NCI-H226 (cell line): ENCODE measurements around the gene LAMC3.
"Not testable (repeated sequence)": the region's sequence is repeated elsewhere in the genome, so short reads cannot be mapped to it uniquely, and the experiment has no call there.

Experiments used
- DNase-seq: peaks from one replicate; pipeline ENCODE4 v3.0.0-alpha.2; 2015

The LAMC3 gene

DNA sequence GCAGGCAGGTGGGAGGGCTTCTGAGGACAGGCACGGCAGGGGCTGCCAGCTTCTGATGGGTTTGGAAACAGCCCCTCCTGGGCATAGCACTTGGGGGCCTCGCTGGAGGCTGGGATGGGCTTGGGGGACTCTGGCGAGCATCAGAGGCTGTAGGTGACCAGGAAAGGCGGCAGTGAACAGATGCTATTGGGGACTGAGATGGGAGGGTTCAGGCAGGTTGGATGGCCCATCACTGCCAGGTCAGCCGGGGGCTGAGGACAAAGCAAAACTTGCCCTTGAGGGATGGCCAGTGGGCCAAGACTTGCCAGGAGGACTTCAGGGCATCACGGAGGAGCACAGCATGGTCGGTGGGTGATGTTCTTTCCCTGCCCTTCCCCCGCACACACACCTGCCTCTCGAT is 94.0 kb downstream of the LAMC3 start:
- DNase-seq, result no peak

DNA sequence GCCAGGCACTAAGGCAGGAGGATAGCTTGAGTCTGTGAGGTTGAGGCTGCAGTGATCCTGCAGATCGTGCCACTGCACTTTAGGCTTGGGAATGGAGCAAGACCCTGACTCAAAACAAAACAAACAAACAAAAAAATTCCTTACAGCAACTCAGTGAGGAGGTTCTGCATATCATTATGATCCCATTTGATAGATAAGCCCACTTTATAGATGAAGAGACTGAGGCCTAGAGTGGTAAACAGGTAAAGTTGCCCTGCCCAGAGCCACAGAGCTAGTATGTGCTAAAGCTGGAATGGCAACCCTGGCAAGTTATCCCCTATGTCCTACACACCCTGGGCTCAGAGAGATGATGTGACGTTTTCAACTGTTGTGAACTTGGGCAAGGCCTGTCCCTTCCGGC is 94.6 kb downstream of the LAMC3 start:
- no peak for DNase-seq

- no peak for DNase-seq
Measured at GRCh38 chr9:131104016-131104740, 95.2 kb downstream of the LAMC3 start.

GRCh38 chr9:131105952-131106351 is 97.0 kb downstream of the LAMC3 start:
- DNase-seq, result no peak

GRCh38 chr9:131107760-131108159 is 98.8 kb downstream of the LAMC3 start:
- no peak for DNase-seq

DNA sequence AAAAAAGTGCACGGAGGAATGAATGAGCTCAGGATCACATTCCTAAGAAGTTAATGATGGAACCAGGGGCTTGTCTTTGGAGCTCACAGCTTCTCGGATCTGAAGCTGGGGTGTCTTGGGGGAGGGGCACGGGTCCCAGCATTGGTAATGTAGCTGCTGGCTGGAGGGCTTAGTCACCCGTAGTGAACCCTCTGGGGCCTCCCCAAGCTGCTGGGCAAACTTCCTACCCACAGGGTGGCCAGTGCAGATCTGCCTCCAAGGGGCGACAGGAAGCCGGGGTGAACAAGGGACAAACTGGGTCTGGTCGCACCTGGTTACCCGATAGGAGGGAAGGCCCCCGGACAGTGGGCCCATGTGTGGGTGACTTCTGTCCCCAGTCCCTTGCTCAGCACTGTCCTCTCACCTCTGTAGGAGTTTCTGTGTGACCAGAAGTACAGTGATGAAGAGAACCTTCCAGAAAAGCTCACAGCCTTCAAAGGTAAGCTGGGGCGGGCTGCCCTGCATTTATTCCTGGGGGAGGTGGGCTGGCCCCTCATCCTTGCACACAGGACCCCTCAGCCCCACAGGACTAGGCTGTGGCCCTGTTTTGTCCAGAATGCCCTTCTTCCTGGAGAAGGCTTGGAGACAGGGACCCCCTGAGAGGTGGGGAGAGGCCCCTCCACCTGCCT is 102.3 kb downstream of the LAMC3 start:
- DNase-seq, result no peak

DNA sequence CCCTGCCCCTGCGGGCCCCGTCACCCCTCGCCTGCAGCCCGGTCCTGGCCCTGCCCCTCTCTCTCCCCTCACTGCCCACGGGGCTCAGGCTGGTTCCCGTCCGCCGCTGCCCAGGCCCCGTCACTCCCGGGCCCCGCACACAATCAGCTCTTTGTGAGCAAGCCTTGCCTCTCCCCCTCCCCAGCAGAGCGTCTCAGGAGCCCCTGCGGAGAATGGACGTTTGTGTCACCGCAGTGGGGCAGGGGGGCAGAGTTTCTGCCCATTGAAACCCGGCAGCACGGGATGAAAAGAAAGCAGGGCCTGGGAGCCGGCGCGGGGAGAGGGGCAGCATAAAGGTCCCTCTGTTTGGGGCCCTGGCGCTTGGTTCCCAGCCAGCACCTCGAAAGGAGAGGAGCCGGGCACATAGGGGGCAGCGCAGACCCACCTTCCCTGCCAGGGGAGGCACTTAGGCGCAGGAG is 102.9 kb downstream of the LAMC3 start:
- no peak for DNase-seq

- peak; percentile 12 for DNase-seq
Measured at GRCh38 chr9:131112374-131113154, 103.6 kb downstream of the LAMC3 start.

- DNase-seq, result no peak
Measured at GRCh38 chr9:131113655-131114054, 104.7 kb downstream of the LAMC3 start.

DNA sequence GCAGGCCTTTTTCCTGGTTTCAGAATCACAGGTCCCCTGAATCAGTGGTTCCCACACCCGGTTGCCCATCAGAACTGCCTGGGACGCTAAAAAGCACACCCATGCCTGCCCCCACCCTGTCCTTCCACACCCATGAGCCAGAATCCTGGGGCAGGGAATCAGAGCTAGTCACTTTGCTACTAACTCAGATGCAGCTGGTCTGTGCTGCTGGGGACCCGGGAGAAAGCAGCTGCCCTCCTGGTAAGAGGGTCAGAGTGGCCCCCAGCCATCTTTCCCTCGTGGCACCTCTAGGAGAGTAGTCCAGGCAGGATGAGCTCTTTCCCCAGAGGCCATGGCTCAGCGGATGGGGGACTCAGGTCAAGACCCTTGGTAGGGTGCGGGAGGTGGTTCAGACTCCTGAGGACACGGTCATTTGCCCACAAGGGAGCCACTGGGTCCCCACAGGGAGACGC is 105.1 kb downstream of the LAMC3 start:
- no peak for DNase-seq

DNA sequence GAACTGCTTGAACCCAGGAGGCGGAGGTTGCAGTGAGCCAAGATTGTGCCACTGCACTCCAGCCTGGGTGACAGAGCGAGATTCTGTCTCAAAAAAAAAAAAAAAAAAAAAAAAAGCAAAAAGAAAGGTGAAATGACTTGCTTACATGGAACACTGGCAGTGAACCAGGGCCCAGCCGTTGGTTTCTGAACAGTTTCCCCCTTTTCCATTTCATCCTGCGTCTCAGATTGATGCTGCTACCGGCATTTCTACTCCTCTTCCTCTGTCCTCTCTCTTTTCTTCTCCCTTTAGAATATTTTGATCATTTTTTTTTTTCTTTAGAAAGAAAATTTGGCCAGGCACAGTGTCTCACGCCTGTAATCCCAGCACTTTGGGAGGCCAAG is 106.4 kb downstream of the LAMC3 start:
- not testable (repeated sequence) for DNase-seq

DNA sequence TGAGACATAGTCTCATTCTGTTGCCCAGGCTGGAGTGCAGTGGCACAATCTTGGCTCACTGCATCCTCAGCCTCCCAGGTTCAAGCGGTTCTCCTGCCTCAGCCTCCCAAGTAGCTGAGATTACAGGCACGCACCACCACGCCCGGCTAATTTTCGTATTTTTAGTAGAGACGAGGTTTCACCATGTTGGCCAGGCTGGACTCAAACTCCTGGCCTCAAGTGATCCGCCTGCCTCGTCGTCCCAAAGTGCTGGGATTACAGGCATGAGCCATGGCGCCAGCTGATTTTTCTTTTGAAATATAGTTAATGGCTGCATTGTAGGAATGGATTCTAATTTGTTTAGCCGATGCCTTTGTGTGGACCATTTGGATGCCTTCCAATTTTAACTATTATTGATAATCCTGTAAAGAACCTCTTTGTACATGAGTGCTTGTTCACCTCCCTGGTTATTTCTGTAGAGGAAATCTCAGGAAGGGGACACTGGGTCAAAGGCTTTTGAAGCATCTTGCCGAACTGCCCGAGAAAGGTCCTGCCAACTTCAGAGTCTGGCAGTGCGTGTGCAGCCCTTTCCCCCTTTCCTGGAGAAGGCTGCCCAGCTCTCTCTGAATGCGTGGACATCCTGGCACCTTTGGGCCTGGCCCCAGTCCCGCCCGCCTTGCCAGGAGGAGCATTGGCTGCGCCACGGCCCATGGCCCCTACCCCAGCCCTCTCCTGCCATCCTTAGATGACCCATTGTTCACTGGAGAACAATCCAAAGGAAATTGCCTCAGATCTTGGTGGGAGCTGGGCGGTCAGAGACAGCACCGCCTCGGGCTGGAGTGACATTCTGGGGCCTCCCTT is 107.5 kb downstream of the LAMC3 start:
- DNase-seq, result no peak

DNA sequence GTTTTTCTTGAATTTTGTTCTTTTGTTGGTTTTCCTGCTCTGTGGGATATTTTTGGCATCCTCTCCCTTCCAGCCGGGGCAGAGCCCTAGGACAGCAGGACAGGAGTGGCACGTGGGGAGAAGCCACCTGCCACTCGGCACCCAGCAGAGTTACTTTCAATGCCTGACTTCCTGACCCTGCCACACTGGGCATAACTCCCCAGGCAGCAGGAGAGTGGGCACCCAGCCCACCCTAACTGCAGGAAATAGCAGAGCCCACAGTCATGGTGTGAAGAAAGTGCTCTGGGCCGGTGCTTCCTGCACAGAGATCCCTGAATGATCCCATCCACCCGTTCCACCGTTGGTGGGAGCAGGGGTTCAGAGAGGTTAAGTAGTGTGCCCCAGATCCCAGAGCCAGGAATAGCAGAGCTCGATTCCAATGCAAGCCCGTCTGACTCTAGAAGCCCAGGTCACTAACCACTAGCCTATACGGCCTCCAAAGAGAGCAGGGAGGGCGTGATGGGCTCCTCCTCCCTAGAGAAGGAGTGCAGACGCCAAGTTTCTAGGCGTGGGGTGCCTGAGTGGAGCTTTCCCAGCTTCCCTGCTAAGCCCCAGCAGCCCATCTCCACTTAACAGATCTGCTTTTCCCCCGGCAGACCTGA is 108.3 kb downstream of the LAMC3 start:
- DNase-seq, result no peak

GRCh38 chr9:131117762-131118145 is 108.8 kb downstream of the LAMC3 start:
- DNase-seq, result no peak

GRCh38 chr9:131119600-131119999 is 110.6 kb downstream of the LAMC3 start:
- no peak for DNase-seq

- DNase-seq, result no peak
Measured at GRCh38 chr9:131120620-131121228, 111.8 kb downstream of the LAMC3 start.

- no peak for DNase-seq
Measured at GRCh38 chr9:131121346-131121745, 112.4 kb downstream of the LAMC3 start.

- no peak for DNase-seq
Measured at GRCh38 chr9:131122158-131122557, 113.2 kb downstream of the LAMC3 start.

GRCh38 chr9:131125038-131125287 is 116.0 kb downstream of the LAMC3 start:
- DNase-seq, result no peak

- peak; percentile 98 for DNase-seq
Measured at GRCh38 chr9:131125288-131126058, 116.5 kb downstream of the LAMC3 start, which contains the start of gene NUP214. NUP214 (plus strand) TSS chr9:131125586; CDS start chr9:131125705, 119 bp downstream.

DNA sequence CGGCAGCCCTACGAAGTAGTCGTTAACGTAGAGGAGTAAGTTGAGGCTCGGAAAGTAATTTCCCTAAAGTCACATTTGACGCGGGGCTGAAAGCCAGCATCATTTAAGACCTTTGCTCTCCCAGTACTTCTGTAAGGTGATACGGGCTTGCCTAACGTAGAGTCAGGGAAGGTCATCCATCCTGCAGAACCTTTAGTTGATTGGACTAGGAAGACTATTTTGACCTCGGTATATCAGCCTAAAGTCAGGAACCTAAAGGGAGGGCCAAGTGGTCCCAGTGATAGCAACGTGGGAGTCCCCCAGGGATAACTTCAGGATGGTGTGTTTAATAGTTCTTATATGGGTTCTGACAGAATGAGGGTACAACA is 117.1 kb downstream of the LAMC3 start:
- DNase-seq, result no peak
